HG03442 (cell line): ENCODE measurements around the gene NUPR1.
"Not testable (repeated sequence)": the region's sequence is repeated elsewhere in the genome, so short reads cannot be mapped to it uniquely, and the experiment has no call there.

Source experiments
- ATAC-seq: cut with Tn5 transposase; IDR thresholded peaks from one replicate; pipeline ENCODE4 v1.9.1; 2021; ENCODE audit warnings: mild to moderate bottlenecking, moderate library complexity; ENCODE audit not compliant: unreplicated experiment

The NUPR1 gene, protein sequence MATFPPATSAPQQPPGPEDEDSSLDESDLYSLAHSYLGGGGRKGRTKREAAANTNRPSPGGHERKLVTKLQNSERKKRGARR

DNA sequence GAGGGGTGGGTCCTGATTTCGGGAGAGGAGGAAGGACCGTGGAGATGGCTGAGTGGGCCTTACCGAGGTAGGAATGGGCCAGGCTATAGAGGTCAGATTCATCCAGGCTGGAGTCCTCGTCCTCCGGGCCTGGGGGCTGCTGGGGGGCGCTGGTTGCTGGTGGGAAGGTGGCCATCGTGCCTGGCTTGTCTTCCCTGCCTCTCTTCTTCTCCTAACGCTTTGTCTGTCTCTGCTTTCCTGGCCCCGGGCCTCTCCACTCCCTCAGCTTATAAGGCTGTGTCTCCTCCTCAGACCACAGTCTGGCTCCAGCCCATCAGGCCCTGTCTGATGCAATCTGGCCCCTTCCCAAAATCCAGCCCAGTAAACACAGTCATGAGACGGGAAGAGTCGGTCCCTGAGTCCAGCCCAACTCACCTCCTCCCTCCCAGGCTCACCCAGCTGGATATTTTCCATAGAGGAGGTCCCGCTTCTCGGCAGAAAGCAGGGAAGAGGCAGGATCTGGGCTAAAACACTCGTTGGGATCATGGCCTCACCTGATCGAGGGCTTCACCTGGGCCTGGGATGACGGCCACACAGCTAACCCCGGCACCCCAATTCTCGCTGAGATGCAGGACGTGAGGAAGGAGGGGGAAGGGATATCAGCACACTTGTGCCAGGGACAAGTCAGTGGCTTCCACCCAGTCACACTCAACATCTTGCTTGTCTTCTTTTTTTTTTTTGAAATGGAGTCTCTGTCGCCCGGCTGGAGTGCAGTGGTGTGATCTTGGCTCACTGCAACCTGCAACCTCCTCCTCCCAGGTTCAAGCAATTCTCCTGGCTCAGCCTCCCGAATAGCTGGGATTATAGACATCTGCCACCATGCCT, at the start of gene NUPR1:
Gene NUPR1 (minus strand): TSS at position 242 of the 864 bp plus-strand sequence. CDS start 67 bp downstream, at position 175.
- ATAC-seq, result no peak

DNA sequence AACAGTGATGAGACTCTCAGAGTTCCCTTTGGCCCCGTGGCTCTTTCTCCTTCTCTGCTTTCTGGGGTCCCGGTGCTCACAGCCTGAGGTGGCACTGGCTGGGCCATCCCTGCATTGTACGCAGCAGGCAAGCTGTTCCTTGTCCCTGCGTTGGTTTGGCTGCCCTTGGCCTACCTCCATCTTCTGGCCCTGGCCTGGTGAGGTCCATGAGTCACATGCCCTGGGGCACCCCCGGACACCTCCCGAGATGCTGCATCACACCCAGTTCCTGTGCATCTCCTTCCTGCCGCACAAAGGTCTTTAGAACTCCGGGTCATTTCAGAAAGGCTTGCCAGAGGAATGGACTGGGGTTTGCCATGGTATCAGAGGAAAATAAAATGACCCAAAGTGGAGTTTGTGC, 48.6 kb upstream of the NUPR1 start:
- no peak for ATAC-seq

DNA sequence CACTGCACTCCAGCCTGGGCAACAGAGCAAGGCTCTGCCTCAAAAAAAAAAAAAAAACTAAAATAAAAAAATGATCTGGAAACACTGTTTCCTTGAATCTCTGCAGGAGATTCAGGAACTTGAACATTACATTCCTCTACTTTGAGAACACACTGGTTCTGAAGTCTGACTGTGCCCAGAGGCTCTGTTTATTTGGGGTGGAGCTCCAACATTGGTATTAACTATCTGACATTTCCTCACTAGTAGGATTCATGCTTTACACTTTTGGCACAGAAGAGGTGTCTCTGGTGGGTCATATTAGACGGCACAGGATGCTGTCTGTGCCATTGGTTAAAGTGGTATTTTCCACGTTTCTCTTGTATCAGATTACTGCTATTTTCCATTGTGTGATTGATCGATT, 47.7 kb upstream of the NUPR1 start:
- ATAC-seq, result no peak

DNA sequence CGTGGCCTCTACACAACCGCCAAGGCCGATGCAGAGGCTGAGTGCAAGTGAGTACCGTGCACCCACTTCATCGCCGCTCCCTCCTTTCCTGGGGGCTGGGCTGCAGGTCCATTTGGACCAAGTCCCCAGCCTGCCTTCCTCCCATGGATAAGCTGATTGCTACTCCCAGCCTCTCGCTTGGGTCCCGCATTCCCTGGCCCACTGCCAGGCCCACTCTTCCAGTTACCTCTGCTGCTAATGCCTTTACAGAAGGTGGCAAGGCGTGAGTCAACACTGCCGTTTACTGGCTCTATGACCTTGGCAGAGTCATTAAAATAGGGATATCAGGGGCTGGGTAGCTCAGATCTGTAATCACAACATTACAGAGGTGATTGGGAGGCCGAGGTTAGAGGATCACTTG, 46.9 kb upstream of the NUPR1 start:
- no peak for ATAC-seq

DNA sequence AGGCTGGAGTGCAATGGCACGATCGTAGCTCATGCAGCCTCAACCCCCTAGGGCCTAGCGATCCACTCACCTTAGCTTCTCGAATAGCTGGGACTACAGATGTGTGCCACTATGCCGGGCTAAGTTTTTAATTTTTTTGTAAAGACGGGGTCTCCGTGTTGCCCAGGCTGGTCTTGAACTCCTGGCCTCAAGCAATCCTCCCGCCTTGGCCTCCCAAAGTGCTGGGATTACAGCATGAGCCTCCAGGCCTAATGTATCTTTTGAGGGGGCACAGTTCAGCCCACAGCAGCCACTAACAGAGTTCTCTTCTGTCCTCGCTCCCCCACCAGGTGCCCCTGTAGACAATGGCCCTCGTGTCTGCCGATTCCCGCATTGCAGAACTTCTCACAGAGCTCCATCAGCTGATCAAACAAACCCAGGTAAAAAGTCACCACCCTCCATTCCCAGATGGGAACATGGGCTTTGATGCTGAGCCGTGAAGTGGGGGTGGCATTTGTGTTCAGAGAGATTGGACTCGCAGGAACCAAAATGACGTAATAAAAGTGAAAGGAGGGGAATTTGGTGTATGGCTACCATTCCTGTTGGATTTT, 42.0 kb upstream of the NUPR1 start:
- no peak for ATAC-seq

DNA sequence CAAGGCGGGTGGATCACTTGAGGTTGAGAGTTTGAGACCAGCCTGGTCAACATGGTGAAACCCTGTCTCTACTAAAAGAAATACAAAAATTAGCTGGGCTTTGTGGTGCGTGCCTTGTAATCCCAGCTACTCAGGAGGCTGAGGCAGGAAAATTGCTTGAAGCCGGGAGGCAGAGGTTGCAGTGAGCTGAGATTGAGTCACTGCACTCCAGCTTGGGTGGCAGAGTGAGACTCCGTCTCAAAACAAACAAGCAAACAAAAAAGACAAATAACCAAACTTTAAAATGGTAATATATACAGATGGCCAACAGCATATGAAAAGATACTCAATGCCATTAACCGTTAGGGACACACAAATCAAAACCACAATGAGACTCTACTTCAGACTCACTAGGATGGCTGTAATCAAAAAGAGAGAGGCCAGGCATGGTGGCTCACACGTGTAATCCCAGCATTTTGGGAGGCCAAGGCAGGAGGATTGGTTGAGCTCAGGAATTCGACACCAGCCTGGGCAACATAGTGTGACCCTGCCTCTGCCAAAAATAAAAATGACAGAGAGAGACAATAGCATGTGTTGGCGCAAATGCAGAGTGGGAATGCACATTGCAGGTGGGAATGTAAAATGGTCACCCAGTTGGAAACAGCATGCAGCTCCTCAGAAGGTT, 36.8 kb upstream of the NUPR1 start:
- ATAC-seq, result no peak

DNA sequence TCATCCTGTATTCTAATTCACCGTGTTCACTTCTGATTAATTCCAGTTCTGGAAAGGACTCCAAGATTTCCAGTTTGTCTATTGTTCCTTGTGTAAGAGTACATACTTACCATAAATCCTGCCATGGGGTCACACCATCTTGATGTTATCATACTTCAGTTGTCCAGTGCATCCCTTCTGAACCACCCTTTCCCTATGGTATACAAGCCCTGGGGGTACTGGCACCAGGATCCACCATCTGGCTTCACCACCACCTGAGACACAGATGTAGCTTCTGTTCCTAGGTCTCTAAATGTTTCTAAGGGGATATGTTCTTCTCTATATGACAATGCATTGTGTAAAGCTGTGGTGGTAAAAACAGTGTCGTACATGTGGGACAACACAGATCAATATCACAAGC, 36.2 kb upstream of the NUPR1 start:
- no peak for ATAC-seq

DNA sequence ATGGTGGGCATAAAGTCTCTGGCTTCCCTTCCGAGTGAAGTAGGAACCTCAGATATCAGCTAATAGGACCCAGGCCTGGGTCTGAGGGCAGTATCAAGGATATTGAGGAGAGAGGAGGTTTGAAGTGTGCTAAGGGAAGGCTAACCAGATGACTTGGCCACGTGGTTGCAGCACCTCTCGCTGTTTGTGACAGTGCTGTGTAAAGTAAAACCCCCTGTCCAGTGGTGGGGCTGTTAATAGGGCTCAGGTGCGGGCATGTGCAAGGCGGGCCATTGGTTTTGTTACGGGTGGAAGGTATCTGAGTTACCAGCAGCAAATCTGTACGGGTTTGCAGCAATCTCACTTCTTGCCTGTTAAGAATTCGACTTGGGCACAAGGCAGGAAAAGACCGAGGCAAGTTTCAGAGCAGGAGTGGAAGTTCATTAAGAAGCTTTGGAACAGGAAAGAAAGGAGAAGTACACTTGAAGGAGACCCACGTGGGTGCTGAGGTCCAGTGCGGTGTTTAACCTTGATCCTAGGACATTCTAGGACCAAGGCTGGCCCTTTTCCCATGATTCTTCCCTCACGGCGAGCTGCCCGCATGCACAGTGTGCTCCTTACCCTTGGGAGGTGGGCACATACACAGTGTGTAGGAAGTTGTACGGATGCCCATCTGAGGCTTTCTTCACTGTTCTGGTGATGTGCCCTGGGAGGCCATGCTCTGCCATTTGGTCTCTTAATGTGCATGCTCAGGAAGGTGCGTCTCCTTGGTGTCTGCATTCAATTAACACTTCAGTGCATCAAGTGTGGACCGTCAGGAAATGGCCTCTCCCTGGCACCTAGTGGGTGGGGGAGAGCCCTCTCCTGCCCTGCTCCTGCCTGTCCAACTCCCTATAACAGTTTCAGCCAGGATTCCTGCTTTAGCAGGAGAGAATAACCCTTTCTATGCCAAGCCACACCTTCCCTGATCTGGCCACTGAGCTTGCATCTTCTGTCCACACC, 35.3 kb upstream of the NUPR1 start:
- no peak for ATAC-seq

DNA sequence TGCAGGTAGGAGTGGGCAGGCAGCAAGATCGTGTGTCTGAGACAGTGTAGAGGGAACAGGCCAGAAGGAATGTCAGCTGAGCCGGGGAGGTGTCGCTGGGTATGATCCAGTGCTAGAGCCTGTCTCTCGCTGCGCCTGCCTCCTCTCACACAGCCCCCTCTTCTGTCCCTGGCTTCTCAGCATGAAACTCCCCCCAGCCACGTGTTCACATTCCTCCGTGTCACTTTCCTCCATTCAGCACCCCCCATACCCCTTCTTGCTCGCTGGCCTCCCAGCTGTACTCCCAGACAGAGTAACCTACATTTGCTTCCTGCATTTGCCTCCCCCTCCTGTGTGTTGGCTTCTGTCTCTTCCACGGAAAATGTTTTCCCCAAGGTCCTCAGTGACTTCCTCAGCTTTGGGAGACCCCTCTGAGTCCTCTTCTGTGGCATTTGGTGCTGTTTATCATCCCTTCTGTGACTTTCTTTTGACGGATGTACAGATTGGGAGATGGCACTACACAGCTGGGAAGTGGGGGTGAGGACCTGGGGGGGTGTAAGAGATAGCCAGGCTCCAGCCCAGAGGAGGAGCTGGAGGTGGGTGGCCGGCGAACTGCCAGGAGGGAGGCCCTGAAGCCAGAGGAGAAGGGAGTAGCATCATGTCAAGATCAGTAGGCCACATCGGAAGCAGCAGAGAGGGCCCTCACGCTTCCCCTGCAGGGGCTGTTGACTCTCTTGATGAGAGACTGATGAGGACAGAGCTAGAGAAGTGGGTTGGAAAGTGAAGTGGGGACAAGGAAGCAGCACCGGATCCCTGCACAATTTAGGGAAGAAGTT, 34.1 kb upstream of the NUPR1 start:
- ATAC-seq, result no peak

DNA sequence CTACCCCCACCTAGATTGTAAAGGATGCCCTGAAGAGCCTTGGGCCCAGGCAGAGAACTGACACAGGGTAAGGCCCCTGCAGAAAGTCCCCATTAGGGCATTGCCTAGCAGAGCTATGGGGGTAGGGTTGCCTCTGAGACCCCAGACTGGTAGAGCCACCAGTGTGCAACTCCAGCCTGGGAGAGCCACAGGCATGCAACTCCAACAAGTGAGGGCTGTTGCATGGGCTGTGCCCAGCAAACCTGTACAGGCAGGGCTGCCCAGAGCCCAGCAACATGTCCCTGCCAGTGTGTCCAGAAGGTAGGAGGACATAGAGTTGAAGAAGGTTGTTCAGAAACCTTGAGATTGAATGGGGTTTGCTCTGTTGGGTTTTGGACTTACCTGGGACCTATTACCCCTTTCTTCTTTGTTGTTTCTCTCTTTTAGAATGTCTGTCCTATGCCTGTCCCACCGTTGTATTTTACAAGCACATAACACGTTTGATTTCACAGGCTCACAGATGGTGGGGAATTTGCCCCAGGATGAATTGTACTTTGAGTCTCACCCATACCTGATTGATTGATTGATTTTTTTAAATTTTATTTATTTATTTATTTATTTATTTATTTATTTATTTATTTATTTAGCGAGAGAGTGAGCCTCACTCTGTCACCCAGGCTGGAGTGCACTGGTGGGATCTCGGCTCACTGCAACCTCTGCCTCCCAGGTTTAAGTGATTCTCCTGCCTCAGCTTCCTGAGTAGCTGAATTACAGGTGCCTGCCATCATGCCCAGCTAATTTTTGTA, 31.4 kb upstream of the NUPR1 start:
- no peak for ATAC-seq

DNA sequence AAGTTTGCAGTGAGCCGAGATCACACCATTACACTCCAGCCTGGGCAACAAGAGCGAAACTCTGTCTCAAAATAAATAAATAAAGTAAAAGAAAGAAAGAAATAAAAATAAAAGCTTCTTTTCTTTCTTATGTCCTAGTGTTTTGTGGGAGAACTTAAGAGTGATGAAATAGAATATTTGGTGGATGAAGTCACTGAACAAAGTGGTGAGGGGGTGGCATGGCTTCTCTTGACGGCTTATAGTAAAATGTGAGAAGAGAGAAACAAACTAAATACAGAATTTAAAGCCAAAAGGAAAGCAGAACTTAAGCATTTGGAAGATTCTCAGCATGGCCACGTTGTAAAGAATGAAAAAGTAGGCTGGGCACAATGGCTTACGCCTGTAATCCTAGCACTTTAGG, 30.2 kb upstream of the NUPR1 start:
- ATAC-seq, result no peak

DNA sequence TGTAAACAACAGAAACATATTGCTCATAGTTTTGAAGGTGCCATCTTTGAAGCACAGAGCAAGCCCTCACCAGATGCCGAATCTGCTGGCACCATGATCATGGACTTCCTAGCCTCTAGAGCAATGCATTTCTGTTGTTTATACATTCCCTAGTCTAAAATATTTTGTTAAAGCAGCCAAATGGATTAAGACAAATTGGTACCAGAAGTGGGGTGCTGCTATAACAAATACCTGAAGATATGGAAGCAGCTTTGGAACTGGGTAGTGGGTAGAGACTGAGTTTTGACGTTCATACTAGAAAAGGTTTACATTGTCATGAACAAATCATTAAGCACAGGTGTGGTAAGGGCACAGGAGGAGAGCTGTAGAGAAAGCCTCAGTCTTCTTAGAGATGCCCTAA, 28.5 kb upstream of the NUPR1 start:
- no peak for ATAC-seq

DNA sequence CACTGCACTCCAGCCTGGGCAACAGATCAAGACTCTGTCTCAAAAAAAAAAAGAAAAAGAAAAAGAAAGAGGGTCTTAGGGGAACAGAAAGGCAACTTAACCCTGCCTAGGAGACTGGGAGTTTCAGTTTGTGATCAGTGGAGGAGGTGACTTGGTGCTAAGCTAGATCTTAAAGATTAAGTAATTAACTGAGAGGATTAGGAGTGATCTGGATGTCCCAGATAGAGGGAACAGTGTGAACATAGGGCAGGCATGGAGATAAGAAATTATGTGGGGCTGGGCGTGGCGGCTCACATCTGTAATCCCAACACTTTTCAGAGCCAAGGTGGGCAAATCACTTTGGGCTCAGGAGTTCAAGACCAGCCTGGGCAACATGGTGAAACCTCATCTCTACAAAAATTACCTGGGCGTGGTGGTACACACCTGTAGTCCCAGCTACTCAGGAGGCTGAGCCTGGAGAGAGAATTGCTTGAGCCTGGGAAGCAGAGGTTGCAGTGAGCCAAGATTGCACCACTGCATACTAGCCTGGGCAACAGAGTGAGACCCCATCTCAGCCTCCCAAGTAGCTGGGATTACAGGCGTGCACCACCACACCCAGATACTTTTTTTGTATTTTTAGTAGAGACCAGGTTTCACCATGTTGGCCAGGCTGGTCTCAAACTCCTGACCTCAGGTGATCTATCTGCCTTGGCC, 27.6 kb upstream of the NUPR1 start:
- not testable (repeated sequence) for ATAC-seq

DNA sequence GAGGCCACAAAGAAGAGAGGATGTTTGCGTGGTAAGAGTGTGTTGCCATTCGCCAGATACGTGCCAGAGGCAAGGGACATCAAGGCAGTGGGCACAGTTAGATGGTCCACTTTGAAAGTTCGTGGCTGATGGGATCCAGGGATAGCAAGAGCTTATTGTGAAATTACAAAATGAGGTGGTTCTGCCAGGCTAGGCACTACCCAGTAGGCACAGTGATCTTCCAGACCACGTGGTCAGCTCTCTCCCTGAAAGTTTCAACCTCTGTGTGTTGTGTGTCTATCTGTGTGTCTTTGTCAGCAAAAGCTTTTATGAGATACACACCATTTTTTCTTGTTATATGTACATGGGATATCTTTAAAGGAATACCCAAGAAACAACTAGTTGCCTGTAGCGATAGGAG, 24.4 kb upstream of the NUPR1 start:
- ATAC-seq, result no peak

DNA sequence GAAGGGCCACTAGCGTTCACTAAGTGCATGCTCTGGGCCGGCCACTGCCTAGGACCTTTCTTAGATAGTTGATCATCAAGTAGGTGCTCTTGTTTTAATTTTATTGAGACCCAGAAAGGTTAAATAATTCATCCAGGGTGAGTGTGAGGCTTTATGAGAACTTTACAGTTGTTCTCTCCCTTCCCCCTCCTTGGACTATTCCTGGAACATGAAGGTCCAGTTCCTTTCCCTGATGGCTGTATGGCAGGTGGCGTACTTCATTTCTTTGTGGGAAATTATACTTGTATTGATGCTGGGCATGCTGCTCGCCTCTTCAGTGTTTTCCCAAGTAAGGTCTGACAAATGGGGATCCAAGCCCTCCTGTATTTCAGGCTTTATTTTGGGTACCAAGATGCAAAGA, 23.4 kb upstream of the NUPR1 start:
- no peak for ATAC-seq

DNA sequence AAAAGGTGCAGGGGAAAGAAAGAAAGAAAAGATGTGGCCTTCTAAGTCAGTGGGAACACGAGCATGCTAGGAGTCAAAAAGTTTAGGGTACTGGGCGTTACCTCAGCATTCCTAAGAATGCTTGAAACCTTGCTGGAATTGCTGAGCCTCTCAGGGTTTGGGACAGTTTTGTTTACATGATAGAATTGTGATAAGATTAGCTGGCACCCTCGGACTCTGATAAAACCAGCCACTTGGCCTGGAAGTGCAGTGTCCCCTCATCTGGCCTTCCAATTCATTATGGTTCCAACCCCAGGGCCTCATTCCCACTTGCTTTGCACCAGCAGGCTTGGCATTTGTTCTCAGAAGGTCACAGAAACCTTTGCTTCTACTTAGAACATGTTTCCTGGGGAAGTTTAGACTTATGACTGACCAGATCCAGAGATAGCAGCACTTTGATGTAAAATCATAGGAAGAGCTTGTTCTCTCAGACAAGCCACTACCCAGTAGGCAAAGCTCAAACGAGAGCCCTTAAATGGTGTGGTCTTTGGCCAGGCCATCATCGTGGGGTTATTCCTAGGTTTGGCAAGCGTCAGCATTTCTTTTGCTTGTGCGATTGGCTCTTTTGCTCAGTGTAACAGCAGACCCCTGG, 22.9 kb upstream of the NUPR1 start:
- no peak for ATAC-seq

DNA sequence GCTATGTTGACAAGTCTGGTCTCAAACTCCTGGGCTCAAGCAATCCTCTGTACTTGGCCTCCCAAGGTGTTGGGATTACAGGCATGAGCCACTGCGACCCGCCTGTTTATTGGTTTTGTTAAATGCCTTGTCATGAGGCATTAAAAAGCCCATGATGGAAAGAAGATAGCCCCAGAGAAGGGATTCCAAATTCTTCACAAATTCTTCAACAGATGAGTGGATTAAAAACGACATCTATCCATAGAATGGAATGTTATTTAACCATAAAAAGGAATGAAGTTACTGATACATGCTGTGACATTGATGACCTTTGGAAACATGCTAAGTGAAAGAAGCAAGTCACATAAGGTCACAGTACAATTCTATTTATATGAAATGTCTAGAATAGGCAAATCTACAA, 19.7 kb upstream of the NUPR1 start:
- no peak for ATAC-seq

DNA sequence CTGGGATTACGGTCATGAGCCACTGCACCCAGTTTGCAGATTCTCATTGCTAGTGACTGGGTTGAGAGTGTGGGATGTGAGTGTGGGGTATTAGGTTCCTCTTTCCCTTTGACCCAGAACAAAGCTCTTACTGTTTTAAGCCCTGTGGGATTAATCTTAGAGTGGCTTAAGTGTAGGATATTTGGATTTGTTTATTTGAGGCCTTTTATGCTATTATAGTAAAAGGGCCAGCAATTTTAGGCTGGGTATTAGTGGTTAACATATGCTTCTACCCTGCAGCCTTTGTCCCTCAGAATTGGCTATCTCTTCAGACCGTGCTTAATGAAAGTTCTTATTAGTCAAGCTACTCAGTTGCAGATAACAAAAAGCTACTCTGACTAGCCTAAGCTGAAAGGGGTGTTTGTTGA, 18.1 kb upstream of the NUPR1 start:
- no peak for ATAC-seq
